ENCODE measurements around the gene FERMT3.

FERMT3 gene

GRCh38 chr11:64233913-64234586 is 27.5 kb downstream of the FERMT3 start, which contains the start of gene VEGFB:
VEGFB (plus strand) TSS chr11:64234584; CDS start chr11:64234834, 250 bp downstream.
- H3K4me3 ChIP-seq (ENCODE audit: low read depth, low read length) = peak within 1 kb of the TSS; percentile 48

- peak overlapping the region; percentile 29 for H3K4me3 ChIP-seq (ENCODE audit: low read depth, low read length)
These were observed 28.3 kb downstream of the FERMT3 start for GRCh38 chr11:64234647-64235379.

- H3K4me3 ChIP-seq (ENCODE audit: low read depth, low read length) = peak overlapping the region; percentile 29
These were observed 29.1 kb downstream of the FERMT3 start for GRCh38 chr11:64235437-64236161.

GRCh38 chr11:64237484-64237951 is 31.0 kb downstream of the FERMT3 start:
- no peak overlapping the region for H3K4me3 ChIP-seq (ENCODE audit: low read depth, low read length)

GRCh38 chr11:64238076-64238475 is 31.6 kb downstream of the FERMT3 start:
- H3K4me3 ChIP-seq (ENCODE audit: low read depth, low read length) = no peak overlapping the region

GRCh38 chr11:64238999-64239398 is 32.5 kb downstream of the FERMT3 start:
- H3K4me3 ChIP-seq (ENCODE audit: low read depth, low read length) = no peak overlapping the region

- H3K4me3 ChIP-seq (ENCODE audit: low read depth, low read length) = peak overlapping the region; percentile 82
These were observed 33.3 kb downstream of the FERMT3 start for GRCh38 chr11:64239662-64240434.

- H3K4me3 ChIP-seq (ENCODE audit: low read depth, low read length) = peak within 1 kb of the TSS; percentile 82
These were observed 34.1 kb downstream of the FERMT3 start, which contains the start of gene FKBP2 for GRCh38 chr11:64240435-64241240. FKBP2 (plus strand) TSS chr11:64241095; CDS start chr11:64242388, 1,293 bp downstream.

GRCh38 chr11:64241241-64241490 is 34.6 kb downstream of the FERMT3 start:
- H3K4me3 ChIP-seq (ENCODE audit: low read depth, low read length) = peak overlapping the region; percentile 82

GRCh38 chr11:64241491-64242374 is 35.2 kb downstream of the FERMT3 start:
- peak overlapping the region; percentile 82 for H3K4me3 ChIP-seq (ENCODE audit: low read depth, low read length)

- no peak overlapping the region for H3K4me3 ChIP-seq (ENCODE audit: low read depth, low read length)
These were observed 36.8 kb downstream of the FERMT3 start for GRCh38 chr11:64243236-64243854.

GRCh38 chr11:64244107-64244506 is 37.6 kb downstream of the FERMT3 start:
- H3K4me3 ChIP-seq (ENCODE audit: low read depth, low read length) = no peak overlapping the region

- H3K4me3 ChIP-seq (ENCODE audit: low read depth, low read length) = no peak overlapping the region
These were observed 38.4 kb downstream of the FERMT3 start for GRCh38 chr11:64244966-64245365.

- peak overlapping the region; percentile 97 for H3K4me3 ChIP-seq (ENCODE audit: low read depth, low read length)
These were observed 38.9 kb downstream of the FERMT3 start for GRCh38 chr11:64245401-64245796.

- peak overlapping the region; percentile 97 for H3K4me3 ChIP-seq (ENCODE audit: low read depth, low read length)
These were observed 39.5 kb downstream of the FERMT3 start for GRCh38 chr11:64245797-64246620.

GRCh38 chr11:64246621-64246870 is 40.0 kb downstream of the FERMT3 start:
- peak overlapping the region; percentile 97 for H3K4me3 ChIP-seq (ENCODE audit: low read depth, low read length)

- peak within 1 kb of the TSS; percentile 97 for H3K4me3 ChIP-seq (ENCODE audit: low read depth, low read length)
These were observed 40.6 kb downstream of the FERMT3 start, which contains the start of gene PPP1R14B for GRCh38 chr11:64246871-64247728. PPP1R14B (minus strand) TSS chr11:64246943; CDS start chr11:64246673, 270 bp downstream.
